Spleen (tissue), 11 donors: ENCODE results near the gene DDOST. TPM values are rescaled to one million over a fixed set of nuclear protein-coding genes. Genes with fewer than 3 reads are reported as not detected.

ENCODE experiments used
- DNase-seq: peaks from one replicate; pipeline ENCODE4 v3.0.0-alpha.2; 2020
- H3K27ac ChIP-seq, 8 donors: fragments of 200-600 bp; sonication (generic) in 7 of 8; 1 replicate in 4 of 8; 2 replicates in 4 of 8; pipeline versions ENCODE4 v1.5.0 to v1.8.0; 2016 to 2021; ENCODE audit warnings: inconsistent platforms in 4 of 8, mild to moderate bottlenecking in 4 of 8, moderate library complexity in 1 of 8
- H3K27me3 ChIP-seq, 7 donors: fragments of 200-600 bp; sonication (generic) in 6 of 7; replicated peaks in 1 of 7; 1 replicate in 4 of 7; 2 replicates in 3 of 7; pipeline versions ENCODE4 v1.5.0 to v1.8.0; 2016 to 2021; ENCODE audit warnings: inconsistent platforms in 3 of 7, mild to moderate bottlenecking in 1 of 7
- H3K36me3 ChIP-seq, 6 donors: fragments of 200-600 bp; sonication (generic) in 5 of 6; 1 replicate in 4 of 6; 2 replicates in 2 of 6; pipeline versions ENCODE4 v1.5.0 to v1.8.0; 2016 to 2021; ENCODE audit warnings: inconsistent platforms in 2 of 6
- H3K4me1 ChIP-seq, 6 donors: fragments of 200-600 bp; sonication (generic) in 5 of 6; 1 replicate in 3 of 6; 2 replicates in 3 of 6; pipeline versions ENCODE4 v1.5.0 to v1.8.0; 2016 to 2021; ENCODE audit warnings: inconsistent platforms in 3 of 6
- H3K4me3 ChIP-seq, 8 donors: fragments of 200-600 bp; sonication (generic) in 7 of 8; 1 replicate in 4 of 8; 2 replicates in 4 of 8; pipeline versions ENCODE4 v1.5.0 to v1.8.0; 2016 to 2021; ENCODE audit warnings: inconsistent platforms in 4 of 8, mild to moderate bottlenecking in 4 of 8, moderate library complexity in 2 of 8
- H3K9me3 ChIP-seq, 8 donors: fragments of 200-600 bp; sonication (generic) in 7 of 8; 1 replicate in 4 of 8; 2 replicates in 4 of 8; pipeline versions ENCODE4 v1.5.0 to v1.8.0; 2016 to 2021; ENCODE audit warnings: inconsistent platforms in 4 of 8
- CTCF ChIP-seq, 11 experiments: fragments of 200-600 bp in 7 of 11; fragments of 450-650 bp in 4 of 11; sonication (generic) in 4 of 11; IDR thresholded peaks in 8 of 11; conservative IDR thresholded peaks in 3 of 11; 1 replicate in 7 of 11; 2 replicates in 4 of 11; pipeline versions ENCODE4 v1.4.0 to v1.8.0; 2016 to 2021; ENCODE audit warnings: antibody characterized with exemption in 11 of 11, inconsistent platforms in 4 of 11, mild to moderate bottlenecking in 1 of 11
- POLR2A ChIP-seq, 3 donors: fragments of 450-650 bp; IDR thresholded peaks; one replicate each; pipeline ENCODE4 v1.5.1; 2017; ENCODE audit warnings: antibody characterized with exemption in 3 of 3, mild to moderate bottlenecking in 1 of 3
- POLR2AphosphoS5 ChIP-seq, 3 donors: sonication (generic); formaldehyde crosslinking; IDR thresholded peaks; one replicate each; pipeline ENCODE4 v1.5.1; 2017; ENCODE audit warnings: antibody characterized with exemption in 3 of 3
- WGBS, 5 donors: extraction: QIAGEN DNeasy Blood & Tissue Kit in 3 of 5; methylation state at CpG; one replicate each; pipeline versions ENCODE4 v1.1.5 to v1.1.7; 2013 to 2018; 5-methylcytosine and 5-hydroxymethylcytosine counted together
- intact Hi-C: fragments of 100-400 bp; cut with DNase I; formaldehyde crosslinking; loops from one replicate; pipeline ENCODE4 v1.15.0; 2023; ENCODE audit warnings: low total_unique reads
- polyA plus RNA-seq, 3 donors: library from polyadenylated mRNA; stranded (reverse); fragments of 200-250 nt; gene quantifications; one replicate each; pipeline ENCODE4 v1.2.1, GENCODE V29; 2013
- total RNA-seq, 7 donors: library from RNA; depleted of rRNA in 3 of 7; stranded (reverse); fragments of >200 nt in 3 of 7; fragmentation: NEBNext Ultra II Directional in 4 of 7; extraction: Animal tissue kit (Norgen Biotek cat#: 25700) in 4 of 7; gene quantifications; one replicate each; pipeline versions ENCODE4 v1.1.0 to v1.2.1, GENCODE V29; 2016 to 2021
- donor health status: healthy with polysubstance abuse.
- donor health status: DM: no; HTN: no; CAD: no; lungs with moderate emphysema.
- donor health status: DM: no; HTN: no; CAD: no.
- donor health status: Bipolar disorder and iron deficiency.
- donor health status: healthy.
- donor health status: DM: no; HTN: no; CAD: no.
- donor health status: DM: yes; HTN: yes; CAD: no.

Gene DDOST
- total and polyA plus RNA-seq, 10 donors, result 107 to 194 (median 147) TPM

- WGBS, 5 donors, result 18 to 50% (median 48%) methylated on average over 1 of the region's 1 CpG
- Histone ChIP-seq H3K4me3 (no peak overlapping the region), H3K27ac (no peak overlapping the region), H3K36me3 (no peaks in the 10 kb centered on the region), H3K27me3 (no peaks in the 10 kb centered on the region), H3K4me1 (no peaks in the 10 kb centered on the region), H3K9me3 (peaks cover 0 to 19% (median 0%) of the 10 kb centered on the region in 8 donors)
- DNase-seq, result no peak
- intact Hi-C loops, result no loop called here
- TF ChIP-seq CTCF (IDR thresholded peaks at IDR 0.05 in 8 of 11, conservative IDR thresholded peaks at IDR 0.05 in 3 of 11) (no peak), POLR2AphosphoS5 (IDR thresholded peaks at IDR 0.05) (no peak), POLR2A (IDR thresholded peaks at IDR 0.05) (no peak)
Measured at GRCh38 chr1:20626098-20626427, 35.1 kb downstream of the DDOST start.

GRCh38 chr1:20625176-20626097 is 35.7 kb downstream of the DDOST start:
- intact Hi-C loops, result no loop called here

GRCh38 chr1:20624709-20625108 is 36.5 kb downstream of the DDOST start:
- 79 to 90% (median 86%) methylated on average over 1 of the region's 1 CpG for WGBS, 5 donors
- peaks cover 0 to 19% (median 0%) of the 10 kb centered on the region in 8 donors for H3K9me3 ChIP-seq
- no peaks in the 10 kb centered on the region for H3K27me3 ChIP-seq
- intact Hi-C loops, result no loop called here
- H3K4me1 ChIP-seq, result no peaks in the 10 kb centered on the region
- TF ChIP-seq POLR2AphosphoS5 (IDR thresholded peaks at IDR 0.05) (no peak), CTCF (IDR thresholded peaks at IDR 0.05 in 8 of 11, conservative IDR thresholded peaks at IDR 0.05 in 3 of 11) (no peak), POLR2A (IDR thresholded peaks at IDR 0.05) (no peak)
- peaks cover 0 to 6% (median 0%) of the 10 kb centered on the region in 6 donors for H3K36me3 ChIP-seq
- H3K4me3 ChIP-seq, result no peak overlapping the region
- no peak overlapping the region for H3K27ac ChIP-seq
- DNase-seq, result no peak

More at GRCh38 chr1:20625176-20626097, 35.7 kb downstream of the DDOST start:
- Histone ChIP-seq H3K4me1 (no peaks in the 10 kb centered on the region), H3K27me3 (no peaks in the 10 kb centered on the region), H3K36me3 (no peaks in the 10 kb centered on the region), H3K4me3 (no peak overlapping the region), H3K27ac (no peak overlapping the region), H3K9me3 (peaks cover 0 to 19% (median 0%) of the 10 kb centered on the region in 8 donors)
- WGBS, 5 donors, result 76 to 87% (median 76%) methylated on average over 3 of the region's 3 CpGs
- no peak for TF ChIP-seq CTCF (IDR thresholded peaks at IDR 0.05 in 8 of 11, conservative IDR thresholded peaks at IDR 0.05 in 3 of 11)
- no peak for TF ChIP-seq POLR2A (IDR thresholded peaks at IDR 0.05)
- no peak for TF ChIP-seq POLR2AphosphoS5 (IDR thresholded peaks at IDR 0.05)
- no peak for DNase-seq

GRCh38 chr1:20621012-20621411 is 40.2 kb downstream of the DDOST start:
- TF ChIP-seq POLR2AphosphoS5 (IDR thresholded peaks at IDR 0.05) (no peak), CTCF (IDR thresholded peaks at IDR 0.05 in 8 of 11, conservative IDR thresholded peaks at IDR 0.05 in 3 of 11) (no peak), POLR2A (IDR thresholded peaks at IDR 0.05) (no peak)
- H3K27ac ChIP-seq, result no peak overlapping the region
- no peaks in the 10 kb centered on the region for H3K9me3 ChIP-seq
- intact Hi-C loops, result no loop called here
- H3K4me3 ChIP-seq, result no peak overlapping the region
- peaks cover 0 to 38% (median 0%) of the 10 kb centered on the region in 6 donors for H3K36me3 ChIP-seq
- WGBS, 5 donors, result 67 to 93% (median 80%) methylated on average over 6 of the region's 6 CpGs
- peaks cover 0 to 7% (median 1%) of the 10 kb centered on the region in 6 donors for H3K4me1 ChIP-seq
- no peak for DNase-seq
- no peaks in the 10 kb centered on the region for H3K27me3 ChIP-seq
